CD4-positive, alpha-beta T cell treated with Interleukin-15 for 4 hours (primary cell): ENCODE results near the gene MYO5B.

Experiments
- DNase-seq: peaks from one replicate; pipeline ENCODE4 v3.0.0-alpha.2; 2020; ENCODE audit warnings: low spot score

Gene MYO5B

DNA sequence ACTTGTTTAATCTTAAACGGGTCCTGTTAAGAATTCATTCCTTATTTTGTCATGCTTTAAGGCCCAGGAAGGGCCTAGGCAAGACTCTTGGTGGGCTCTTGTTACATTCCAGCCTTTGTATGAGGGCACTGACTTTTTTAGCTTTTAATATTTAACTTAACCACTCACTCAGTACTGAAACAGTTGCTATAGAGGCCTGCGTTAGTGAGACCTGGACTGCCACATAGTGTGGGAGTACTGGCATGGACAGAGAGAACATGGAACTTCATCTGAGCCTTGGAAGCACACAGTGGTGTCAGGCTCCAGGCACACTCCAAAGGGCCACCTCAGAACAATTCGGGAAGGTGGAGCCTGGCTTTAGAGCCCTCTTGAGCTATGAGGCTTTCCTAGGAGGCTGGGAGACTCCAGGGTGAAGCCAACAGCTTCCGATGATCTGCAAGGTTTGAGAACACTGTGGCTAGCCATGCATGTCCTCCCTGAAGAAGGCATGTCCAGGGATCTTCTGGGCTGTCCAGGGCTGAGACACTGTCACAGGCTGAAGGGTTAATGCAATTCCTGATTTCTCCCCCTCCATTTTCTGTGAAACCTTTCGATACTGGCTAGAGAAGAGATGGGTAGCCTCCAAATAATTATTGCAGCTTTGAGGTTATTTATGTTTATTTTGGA is 226.2 kb downstream of the MYO5B start:
- no peak for DNase-seq

DNA sequence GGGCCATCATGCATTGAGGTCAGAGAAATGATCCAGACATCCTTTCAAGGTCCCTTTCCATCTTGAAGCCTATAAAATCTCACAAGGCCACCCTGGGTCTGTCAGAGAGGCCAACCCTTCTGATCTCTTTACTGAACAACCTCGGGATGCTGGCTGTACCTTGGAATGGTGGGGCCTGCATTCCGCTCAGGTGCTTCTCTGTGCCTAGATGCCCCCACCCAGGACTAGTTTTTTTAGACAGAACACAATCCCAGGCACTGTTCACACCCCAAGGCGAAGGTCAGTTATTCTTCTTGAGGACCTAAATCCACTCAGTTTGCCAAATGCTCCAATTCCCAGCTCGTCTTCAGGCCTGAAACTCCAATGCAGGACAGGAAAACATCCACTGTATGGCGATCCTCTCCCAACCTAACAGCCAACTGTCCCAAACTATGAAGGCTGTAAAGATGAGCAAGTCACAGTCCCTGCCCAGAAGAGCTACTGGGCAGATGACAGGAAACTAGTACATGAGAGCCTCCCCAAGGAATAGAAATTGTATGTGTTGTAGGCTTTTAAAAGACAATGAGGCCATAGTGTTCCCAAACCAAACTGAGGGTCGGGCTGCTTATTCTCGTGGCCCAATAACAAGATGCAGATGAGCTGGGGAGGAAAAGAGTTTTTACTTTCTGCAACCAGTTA is 227.2 kb downstream of the MYO5B start:
- DNase-seq, result no peak

DNA sequence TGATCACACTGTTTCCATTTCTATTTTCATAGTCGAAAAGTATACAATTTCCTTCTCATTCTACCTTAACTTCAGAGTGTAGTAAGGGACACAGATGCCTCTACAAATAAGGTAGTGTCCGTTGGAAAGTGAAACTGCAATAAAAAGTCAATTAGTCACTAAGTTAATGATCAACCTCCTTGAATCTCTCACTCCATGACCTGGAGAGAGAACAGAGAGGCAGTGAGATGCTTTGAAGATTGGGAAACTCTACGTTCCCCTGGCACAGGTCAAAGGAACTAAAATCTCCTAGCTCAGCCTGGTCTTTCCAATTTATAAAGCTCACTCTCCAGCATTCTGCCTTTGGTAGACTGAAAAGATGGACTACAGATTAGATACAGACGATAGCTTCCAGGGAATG is 227.8 kb downstream of the MYO5B start:
- no peak for DNase-seq

DNA sequence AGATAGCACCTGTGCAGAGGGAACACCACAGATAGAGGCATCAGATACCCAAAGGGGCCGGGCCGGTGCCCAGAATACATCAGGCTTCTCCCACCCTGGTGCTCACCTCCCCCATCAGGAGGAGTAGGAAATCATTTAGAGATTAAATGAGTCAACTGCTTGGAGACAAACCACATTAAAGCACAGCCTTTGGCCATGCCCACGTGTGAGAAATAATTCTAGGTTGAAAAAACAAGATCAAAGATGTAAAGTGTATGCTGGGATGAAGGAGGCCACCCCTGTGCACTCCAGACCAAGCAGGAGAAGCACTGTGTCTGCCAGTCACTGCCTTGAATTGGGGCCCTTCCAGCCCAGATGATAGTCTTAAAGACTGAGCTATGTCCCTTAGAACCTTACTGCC is 228.9 kb downstream of the MYO5B start:
- DNase-seq, result no peak

DNA sequence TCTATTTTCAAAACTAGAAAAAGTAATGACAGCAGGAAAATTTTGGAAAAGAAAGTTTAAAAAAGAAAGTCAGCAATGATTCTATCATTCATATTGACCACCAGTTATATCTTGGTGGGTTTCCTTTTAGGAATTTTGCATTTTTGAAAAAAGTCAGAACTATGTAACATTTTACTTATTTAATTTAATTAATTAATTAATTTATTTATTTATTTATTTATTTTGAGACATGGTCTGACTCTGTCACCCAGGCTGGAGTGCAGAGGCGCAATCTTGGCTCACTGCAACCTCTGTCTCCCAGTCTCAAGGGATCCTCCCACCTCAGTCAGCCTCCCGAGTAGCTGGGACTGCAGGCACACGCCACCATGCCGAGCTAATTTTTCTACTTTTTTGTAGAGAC is 231.7 kb downstream of the MYO5B start:
- no peak for DNase-seq

DNA sequence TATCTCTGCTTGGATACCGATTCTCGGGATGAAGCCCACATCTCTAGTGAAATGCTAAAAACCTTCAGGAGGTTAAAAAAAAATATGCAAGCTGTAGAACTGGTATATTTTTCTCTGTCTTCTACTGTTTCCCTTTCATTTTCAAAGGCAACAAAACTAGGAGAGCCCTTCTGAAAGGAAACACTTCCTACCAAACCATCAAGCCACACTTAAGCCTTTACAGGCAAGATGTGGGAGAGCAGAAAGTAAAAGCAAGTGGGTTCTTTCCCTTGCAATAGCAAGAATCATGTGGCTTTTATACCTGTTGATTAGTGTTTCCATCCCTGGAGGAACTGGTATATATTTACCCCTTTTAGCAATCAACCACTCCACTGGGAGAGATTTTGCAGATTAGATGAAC is 233.7 kb downstream of the MYO5B start:
- no peak for DNase-seq

DNA sequence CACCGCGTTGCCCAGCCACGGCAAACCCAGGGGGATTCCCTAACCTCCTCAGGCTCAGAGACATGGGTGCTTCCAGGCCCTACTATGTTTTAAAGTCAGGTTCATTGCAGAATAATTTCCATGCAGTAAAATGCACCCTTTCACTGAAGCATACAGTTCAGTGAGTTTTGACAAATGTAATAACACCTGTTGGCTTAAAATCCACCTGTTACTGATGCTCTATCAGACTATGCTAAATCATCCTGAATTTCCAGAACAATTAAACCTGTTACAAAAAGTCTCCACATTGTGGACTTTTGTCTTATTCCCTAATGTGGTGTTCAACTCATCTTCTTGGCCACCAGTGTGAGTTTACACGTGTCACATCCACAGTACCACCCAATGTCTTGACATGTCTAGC is 234.6 kb downstream of the MYO5B start:
- no peak for DNase-seq

DNA sequence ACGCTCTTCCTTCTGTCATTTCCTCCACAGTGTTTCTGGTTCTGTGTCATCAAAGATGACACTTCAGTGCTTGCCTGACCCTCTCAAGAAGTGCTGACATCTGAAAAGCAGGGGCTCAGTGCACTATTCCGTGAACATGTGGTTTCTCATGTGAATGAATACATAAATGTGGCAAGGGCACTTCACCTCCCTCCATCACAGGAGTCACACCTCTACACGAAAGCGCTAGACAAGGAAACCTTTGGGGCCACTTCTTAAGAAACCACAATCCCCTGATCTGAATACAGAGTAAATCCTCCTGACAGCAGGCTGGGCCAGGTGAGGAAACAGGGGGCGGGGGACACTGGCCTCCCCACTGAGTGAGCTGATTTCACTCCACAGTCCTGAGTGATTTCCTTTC is 235.8 kb downstream of the MYO5B start:
- DNase-seq, result no peak

DNA sequence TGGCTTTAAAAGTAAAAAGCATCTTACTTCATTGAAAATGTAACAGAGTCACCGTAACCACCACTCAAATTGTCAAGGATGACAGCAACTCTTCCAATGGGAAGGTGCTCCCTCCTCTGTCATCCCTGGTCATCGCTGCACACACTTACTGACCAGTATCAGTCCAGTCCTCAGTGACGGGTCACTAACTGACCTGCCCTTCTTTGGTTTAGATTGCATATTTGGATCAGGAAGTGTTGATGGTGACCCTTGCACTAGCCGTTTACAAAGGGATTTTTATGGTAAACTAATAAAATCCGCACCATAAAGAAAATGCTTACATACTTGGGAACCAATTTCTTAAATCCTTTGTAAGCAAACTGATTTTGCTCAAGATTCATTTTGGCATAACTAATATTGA is 239.7 kb downstream of the MYO5B start:
- no peak for DNase-seq

DNA sequence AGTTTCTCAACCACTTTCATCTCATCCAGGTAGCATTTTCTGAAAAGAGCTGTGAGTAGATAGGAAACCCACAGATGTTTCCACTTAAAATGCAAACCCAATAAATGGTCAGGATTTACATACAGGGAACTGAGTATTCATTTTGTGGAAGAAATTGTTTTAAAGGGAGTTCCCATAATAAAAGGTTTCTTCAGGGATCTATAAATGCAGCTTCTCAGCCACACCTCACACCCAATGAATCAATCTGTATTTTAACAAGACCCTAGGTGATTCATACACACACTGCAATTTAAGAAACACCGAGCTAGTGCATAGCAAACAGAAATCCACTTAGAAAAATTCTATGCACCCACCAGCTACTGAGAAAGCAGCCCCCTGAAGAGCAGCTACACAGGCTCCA is 241.6 kb downstream of the MYO5B start:
- DNase-seq, result no peak

DNA sequence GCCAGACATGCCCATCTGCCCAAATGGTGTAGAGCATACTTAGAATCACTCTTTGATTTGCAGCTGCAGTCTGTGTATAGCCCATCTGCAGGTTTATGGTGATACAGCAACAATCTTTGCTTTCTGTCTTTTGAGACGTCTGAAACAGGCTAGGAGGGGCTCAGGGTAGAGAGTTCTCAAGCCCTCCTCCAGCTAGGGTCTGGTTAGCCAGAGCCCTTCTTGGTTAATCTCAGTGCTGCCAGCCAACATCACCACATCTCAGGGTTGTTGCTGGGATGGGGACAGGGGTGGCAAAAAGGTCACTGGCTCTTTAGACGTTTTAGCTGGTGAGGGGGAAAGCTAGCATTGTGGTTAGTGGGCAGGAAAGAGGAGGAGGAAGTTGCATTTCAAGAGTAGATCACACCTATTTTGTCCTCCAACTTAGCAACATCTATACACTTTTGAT is 245.0 kb downstream of the MYO5B start:
- no peak for DNase-seq

DNA sequence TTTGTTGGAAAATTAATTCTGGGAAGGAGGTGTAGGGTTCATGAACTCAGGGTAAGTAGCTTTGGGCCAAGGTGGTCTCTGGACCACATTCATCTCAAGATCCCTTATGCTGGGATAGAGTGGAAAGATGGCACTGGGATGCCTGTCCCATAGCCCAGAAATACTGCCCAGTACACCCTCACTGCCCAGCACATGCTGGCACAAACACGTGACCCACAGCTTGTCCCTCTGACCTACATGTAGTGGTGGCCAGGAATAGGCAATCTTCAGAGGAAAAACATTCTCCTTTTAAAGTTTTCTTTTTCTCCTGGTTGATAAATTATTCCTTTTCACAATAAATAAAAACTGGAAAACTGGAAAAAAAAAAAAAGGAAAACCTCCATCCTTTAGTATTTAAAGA is 246.0 kb downstream of the MYO5B start:
- no peak for DNase-seq

DNA sequence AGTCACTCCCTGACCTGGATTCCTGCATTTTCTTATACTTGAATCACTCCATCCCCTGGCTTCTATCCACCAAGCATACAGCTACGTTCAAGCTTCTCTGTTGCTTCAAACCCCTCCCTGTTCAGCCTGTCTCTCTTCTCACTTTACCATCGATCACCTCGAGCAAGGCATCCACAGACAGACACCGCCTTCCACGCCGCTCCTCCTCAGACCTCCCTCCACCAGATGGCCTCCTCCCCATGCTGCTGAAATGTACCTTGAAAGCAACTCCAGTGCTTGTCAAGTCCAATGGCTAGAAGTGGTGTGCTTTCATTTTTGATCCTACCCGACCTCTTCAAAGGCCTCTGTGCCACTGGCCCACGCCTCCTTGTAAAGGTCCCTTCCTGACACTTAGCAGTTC is 250.3 kb downstream of the MYO5B start:
- no peak for DNase-seq

DNA sequence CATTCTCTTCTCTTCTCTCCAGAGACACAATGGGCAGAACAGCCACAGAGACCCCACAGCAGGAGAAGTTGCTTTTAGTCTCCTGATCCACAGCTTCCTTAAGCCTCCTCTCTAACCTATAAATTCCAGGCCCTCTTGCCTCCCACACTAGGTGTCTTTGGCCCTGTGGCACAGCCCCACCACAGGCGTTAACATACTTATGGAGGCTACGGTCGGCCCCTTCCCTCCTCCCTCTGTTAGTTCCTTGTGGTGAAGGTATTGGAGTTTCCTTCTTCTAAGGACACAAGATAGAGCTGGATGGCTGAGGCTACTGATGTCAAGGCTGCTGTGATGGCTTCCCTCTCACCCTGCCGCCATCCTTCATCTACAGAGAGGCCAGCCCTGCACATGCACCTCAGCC is 258.1 kb downstream of the MYO5B start:
- DNase-seq, result no peak

DNA sequence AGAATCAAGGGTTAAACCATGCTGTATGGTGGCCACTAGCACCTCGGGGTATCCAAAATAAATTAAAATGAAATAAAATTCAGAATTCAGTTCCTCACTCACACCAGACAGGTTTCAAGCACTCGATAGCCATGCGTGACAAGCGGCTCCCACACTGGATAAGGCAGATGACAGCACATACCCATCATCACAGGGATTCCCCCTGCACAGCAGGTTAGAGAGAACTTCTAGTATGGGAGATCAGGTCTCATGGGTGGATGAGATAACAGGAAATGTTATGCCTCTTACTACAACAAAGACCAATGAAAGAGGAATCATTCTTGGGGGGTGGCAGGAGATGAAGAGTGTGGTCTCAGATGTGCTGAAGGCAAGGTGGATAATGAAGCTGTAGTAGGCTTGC is 259.7 kb downstream of the MYO5B start:
- DNase-seq, result no peak

DNA sequence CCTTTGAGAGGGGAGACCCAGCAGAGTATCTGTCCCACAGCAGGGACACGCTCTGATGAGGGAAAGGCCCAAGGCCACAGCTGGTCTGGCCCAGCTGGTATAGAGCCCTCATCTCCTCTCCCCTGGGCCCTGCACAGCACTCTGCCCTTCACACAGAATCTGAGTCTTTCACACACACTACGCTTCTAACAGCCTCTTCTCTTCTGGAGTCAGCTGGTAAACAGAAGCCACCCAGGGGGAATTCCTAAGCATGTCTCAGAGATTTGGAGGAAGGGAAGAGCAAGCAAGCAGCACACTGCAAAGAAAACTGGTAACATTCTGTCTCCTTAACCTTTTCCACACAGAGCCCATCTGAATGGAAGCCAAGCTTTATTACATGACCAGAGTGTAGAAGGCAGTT is 260.5 kb downstream of the MYO5B start:
- no peak for DNase-seq

DNA sequence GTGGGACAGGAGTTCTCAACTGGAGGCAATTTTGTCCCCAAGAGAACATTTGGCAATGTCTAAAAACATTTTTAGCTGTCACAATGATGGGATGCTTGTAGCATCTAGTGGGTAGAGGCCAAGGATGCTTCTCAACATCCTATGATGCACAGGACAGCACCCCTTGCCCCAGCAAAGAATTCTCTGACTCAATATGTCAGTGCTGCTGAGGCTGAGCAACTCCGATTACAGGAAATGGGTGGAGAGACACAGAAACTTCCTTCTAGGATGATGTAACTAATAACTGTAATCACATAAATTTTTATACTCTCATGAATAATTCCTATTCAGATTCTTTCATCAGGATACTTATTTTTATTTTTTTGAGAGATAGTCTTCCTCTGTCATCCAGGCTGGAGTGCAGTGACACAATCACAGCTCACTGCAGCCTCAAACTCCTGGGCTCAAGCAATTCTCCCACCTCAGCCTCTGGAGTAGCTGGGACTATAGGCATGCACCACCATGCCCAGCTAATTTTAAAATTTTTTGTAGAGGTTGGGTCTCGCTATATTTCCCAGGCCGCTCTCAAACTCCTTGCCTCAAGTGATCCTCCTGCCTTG is 261.3 kb downstream of the MYO5B start:
- DNase-seq, result no peak

DNA sequence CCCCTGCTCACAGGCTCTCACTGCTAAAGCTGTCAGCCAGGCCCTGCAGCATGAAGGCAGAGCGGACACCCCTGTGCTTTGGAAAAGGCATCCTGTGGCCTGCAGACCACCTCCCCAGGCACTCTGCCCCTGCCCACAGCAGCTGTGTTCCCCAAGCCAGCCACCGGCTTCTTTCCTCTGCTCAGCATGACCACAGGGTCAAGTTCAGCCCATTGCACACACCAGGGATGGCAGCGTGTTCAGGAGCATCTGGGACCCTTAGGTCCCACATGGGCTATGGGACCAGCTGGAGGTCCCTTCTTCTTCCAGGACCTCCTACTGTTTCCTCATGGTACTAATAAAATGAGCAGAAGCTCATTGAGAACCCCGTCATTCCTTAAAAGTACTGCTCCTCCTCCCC is 263.2 kb downstream of the MYO5B start:
- no peak for DNase-seq

DNA sequence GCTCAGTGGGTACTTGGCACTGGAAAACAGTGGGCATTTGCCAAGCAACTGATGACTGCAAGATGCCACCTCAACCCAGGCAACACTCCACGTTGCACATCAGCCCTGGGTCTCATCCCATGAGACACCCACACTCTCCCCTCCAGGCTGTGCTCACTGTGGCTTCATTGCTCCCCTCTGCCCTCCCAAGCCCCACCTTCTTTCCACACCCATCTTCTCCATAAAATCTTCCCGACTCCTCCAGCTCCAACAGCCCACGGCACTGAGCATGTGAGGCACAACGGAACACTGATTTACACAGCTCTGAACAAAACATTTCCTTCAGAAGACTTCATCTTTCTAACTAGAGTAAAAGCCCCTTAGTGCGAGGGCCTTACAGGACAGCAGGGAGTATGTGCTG is 263.8 kb downstream of the MYO5B start:
- DNase-seq, result no peak

DNA sequence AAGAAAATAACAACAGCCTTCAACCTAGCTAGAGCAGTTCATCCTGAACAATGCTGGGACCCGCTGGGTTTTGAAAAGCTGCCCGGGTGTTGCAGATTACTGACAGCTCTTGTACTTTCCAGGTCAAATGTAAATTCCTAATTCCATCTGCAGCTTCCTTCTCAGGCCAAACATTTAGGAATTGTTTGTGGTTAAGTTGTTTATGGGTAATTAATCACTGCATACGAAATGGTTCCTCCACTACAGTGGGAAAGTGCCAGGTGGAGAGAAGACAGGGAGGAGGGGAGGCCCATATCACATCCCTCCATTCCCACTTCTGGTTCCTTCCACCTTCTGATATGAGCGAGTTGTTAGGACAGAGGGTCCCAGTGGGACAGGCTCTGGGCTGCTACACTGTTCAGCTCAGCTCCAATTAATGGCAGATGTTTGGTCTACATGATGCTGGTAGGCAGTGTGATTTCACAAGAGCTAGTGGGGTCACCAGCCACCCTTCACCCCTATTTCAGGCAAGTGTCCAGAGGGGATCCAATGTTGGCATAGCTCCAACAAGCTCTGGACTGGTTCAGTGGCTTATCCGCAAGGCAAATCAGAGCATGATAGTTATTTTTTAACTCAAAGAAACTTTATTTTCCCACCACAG is 268.7 kb downstream of the MYO5B start:
- DNase-seq, result no peak

DNA sequence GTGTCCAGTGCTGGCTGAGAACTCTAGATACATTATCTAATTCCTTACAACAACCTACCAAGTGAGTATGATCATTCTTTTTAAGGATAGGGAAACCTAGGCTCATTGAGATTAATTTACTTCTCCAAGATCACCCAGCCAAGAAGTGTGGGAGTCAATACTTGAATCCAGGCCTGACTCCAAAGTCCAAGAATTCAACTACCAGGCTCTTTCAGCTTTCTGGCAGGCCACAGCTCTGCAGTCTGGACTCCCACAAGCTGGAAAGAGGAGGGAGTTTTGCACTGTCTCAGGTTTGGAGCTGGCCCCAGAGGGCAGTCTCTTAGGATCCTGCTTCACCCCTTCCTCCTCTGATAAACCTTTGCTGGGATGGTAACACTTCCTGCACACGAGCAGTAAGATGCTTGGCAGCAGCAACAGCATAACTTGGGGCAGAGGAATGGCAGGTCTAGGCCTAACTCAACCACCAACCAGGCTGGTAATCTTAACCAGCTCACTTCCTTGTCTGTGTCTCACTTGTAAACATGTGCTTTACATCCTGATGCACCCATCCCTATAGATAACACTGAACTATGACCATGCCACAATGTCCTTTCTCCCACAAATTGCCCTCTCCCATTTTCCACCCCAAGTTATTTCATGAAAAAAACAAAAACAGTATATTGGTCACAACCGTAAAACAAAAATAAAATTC is 270.5 kb downstream of the MYO5B start:
- no peak for DNase-seq

DNA sequence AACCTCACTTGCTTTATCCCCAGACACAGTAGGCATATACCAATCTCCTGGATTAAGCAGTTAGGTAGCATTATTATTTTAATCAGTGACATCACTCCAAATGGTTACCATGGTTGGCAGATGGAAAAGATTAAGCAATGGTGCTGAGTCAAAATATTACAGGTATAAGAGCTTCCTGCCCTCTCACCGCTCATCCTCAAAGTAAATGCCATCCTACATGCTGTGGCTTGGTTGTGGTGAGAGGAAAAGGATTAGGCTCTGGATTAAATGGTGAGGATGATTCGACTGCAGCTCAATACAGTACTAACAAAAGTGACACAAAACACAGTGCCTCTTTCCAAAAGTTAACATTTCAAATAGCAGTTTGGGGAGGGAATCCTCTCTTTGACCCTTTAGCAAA is 272.7 kb downstream of the MYO5B start:
- DNase-seq, result no peak
